ENCODE measurements around the gene GNAQ.

DNA sequence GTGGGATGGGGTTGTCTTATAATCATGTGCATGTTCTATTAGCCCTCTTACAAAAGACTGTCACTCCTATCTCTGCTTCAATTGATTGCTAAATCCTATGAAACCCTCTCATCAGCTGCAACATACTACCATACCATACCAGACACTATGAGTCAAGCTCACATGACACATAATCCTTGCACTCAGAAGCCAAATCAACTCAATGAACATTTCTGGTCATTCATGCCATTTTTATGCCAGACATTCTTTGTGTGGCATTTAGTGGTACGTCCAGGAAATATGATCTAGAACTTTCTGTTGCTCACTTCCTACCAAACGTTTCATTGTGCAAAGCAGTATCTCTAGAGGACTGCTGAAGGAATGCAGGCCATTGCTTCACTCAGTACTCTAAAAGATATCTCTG, 224.3 kb downstream of the GNAQ start:
- TF ChIP-seq AFF4 (CRISPR knock-in tag; IDR thresholded peaks at IDR 0.05; ENCODE audit: borderline replicate concordance): no peak
- TF ChIP-seq, protein P1, sequence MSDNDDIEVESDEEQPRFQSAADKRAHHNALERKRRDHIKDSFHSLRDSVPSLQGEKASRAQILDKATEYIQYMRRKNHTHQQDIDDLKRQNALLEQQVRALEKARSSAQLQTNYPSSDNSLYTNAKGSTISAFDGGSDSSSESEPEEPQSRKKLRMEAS (CRISPR knock-in tag; IDR thresholded peaks at IDR 0.05): no peak
- no peak for TF ChIP-seq CTCF (IDR thresholded peaks at IDR 0.05)
- no peak for TF ChIP-seq NR2C2 (CRISPR knock-in tag; IDR thresholded peaks at IDR 0.05)
- no peak for TF ChIP-seq CREB1 (CRISPR knock-in tag; IDR thresholded peaks at IDR 0.05)
- TF ChIP-seq TEAD4 (CRISPR knock-in tag; IDR thresholded peaks at IDR 0.05): no peak
- no peak for TF ChIP-seq IRF2 (CRISPR knock-in tag; IDR thresholded peaks at IDR 0.05; ENCODE audit: borderline replicate concordance, low read depth)
- TF ChIP-seq ZNF396 (CRISPR knock-in tag; IDR thresholded peaks at IDR 0.05; ENCODE audit: borderline replicate concordance): no peak
- TF ChIP-seq, protein P2, sequence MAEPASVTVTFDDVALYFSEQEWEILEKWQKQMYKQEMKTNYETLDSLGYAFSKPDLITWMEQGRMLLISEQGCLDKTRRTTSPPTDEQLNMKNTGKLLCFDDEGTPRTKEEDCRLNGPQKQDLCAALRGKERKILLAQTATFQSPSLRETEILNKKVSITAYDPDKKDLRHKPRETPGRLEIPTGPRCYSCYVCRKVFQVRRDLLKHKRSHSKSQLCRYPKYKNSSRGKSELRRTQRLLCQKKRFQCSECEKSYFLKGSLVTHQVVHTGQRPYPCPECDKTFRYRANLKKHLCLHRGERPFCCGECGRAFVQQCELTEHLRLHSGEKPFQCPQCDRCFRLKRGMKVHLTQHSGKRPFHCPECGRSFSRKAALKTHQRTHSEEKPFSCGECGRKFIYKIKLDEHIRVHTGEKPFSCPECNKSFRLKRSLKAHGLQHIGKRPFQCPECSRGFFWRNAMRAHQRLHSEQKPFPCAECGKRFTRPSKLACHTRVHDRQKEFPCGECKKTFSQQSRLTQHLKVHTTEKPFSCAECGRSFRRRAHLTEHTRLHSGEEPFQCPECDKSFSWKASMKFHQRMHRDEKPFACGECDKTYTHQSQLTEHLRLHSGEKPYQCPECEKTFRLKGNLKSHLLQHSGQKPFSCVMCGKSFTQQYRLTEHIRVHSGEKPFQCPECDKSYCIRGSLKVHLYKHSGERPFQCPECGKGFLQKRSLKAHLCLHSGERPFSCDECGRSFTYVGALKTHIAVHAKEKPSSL (CRISPR knock-in tag; conservative IDR thresholded peaks at IDR 0.05): no peak
- TF ChIP-seq KAT7 (CRISPR knock-in tag; IDR thresholded peaks at IDR 0.05; ENCODE audit: borderline replicate concordance): no peak

Measured in WTC11 (cell line).